IgD-negative memory B cell (primary cell): ENCODE data around the gene DNAAF5. TPM values are rescaled to one million over a fixed set of nuclear protein-coding genes. Genes with fewer than 3 reads are reported as not detected.
A peak's percentile ranks its signal among the peaks of the same experiment; 100 is the strongest.

Experiments
- H3K27ac Mint-ChIP-seq, 3 donors: one replicate each; pipeline ENCODE4 v1.8.0; 2020 to 2022; ENCODE audit warnings: mild to moderate bottlenecking in 3 of 3, mixed read lengths in 3 of 3, moderate library complexity in 1 of 3
- H3K27me3 Mint-ChIP-seq: one replicate; pipeline ENCODE4 v1.8.0; 2021; ENCODE audit warnings: mixed read lengths
- H3K36me3 Mint-ChIP-seq: one replicate; pipeline ENCODE4 v1.8.0; 2020; ENCODE audit warnings: mild to moderate bottlenecking, mixed read lengths
- H3K4me1 Mint-ChIP-seq, 3 donors: one replicate each; pipeline ENCODE4 v1.8.0; 2020 to 2022; ENCODE audit warnings: mixed read lengths in 3 of 3, mild to moderate bottlenecking in 1 of 3
- H3K4me3 Mint-ChIP-seq, 4 donors: one replicate each; pipeline ENCODE4 v1.8.0; 2020 to 2022; ENCODE audit warnings: mild to moderate bottlenecking in 4 of 4, mixed read lengths in 4 of 4, moderate library complexity in 3 of 4
- H3K9me3 Mint-ChIP-seq, 3 donors: one replicate each; pipeline ENCODE4 v1.8.0; 2020 to 2021; ENCODE audit warnings: mixed read lengths in 3 of 3, mild to moderate bottlenecking in 1 of 3
- polyA plus RNA-seq: library from polyadenylated mRNA; unstranded; fragments of 300-500 nt; fragmentation: Illumina TruSeq; gene quantifications from one replicate; pipeline ENCODE4 v1.2.3, GENCODE V29; 2021

The DNAAF5 gene
- polyA plus RNA-seq, 1 donor from 2014 or later: 2.7 TPM

- no peaks in the 10 kb centered on the region for H3K9me3 Mint-ChIP-seq
- H3K27ac Mint-ChIP-seq: no peak overlapping the region
- H3K36me3 Mint-ChIP-seq: no peaks in the 10 kb centered on the region
- H3K4me1 Mint-ChIP-seq: peaks cover 34 to 40% (median 38%) of the 10 kb centered on the region in 3 donors
- H3K27me3 Mint-ChIP-seq: no peaks in the 10 kb centered on the region
- H3K4me3 Mint-ChIP-seq: peak overlapping the region in 1 of 4 donors; percentile 52
Measured at GRCh38 chr7:833601-834258, 107.2 kb downstream of the DNAAF5 start.

- H3K27ac Mint-ChIP-seq: no peak overlapping the region
- H3K27me3 Mint-ChIP-seq: no peaks in the 10 kb centered on the region
- no peaks in the 10 kb centered on the region for H3K36me3 Mint-ChIP-seq
- H3K9me3 Mint-ChIP-seq: no peaks in the 10 kb centered on the region
- no peak overlapping the region for H3K4me3 Mint-ChIP-seq
- H3K4me1 Mint-ChIP-seq: peaks cover 31 to 38% (median 36%) of the 10 kb centered on the region in 3 donors
Measured at GRCh38 chr7:834277-834676, 107.8 kb downstream of the DNAAF5 start.

- peak overlapping the region in 2 of 4 donors; percentile 17 to 54 for H3K4me3 Mint-ChIP-seq
- no peaks in the 10 kb centered on the region for H3K27me3 Mint-ChIP-seq
- peak overlapping the region in 2 of 3 donors; percentile 23 to 47 for H3K27ac Mint-ChIP-seq
- peaks cover 2% of the 10 kb centered on the region for H3K36me3 Mint-ChIP-seq
- H3K4me1 Mint-ChIP-seq: peaks cover 31 to 36% (median 34%) of the 10 kb centered on the region in 3 donors
- no peaks in the 10 kb centered on the region for H3K9me3 Mint-ChIP-seq
Measured at GRCh38 chr7:835021-835420, 108.5 kb downstream of the DNAAF5 start.

- H3K36me3 Mint-ChIP-seq: peaks cover 2% of the 10 kb centered on the region
- H3K9me3 Mint-ChIP-seq: no peaks in the 10 kb centered on the region
- peaks cover 24 to 29% (median 27%) of the 10 kb centered on the region in 3 donors for H3K4me1 Mint-ChIP-seq
- peak overlapping the region; percentile 1 to 47 (median 23) for H3K27ac Mint-ChIP-seq
- no peaks in the 10 kb centered on the region for H3K27me3 Mint-ChIP-seq
- H3K4me3 Mint-ChIP-seq: peak overlapping the region in 3 of 4 donors; percentile 17 to 54 (median 38)
Measured at GRCh38 chr7:835485-836401, 109.2 kb downstream of the DNAAF5 start.

Other genes starting within 250 kb of the DNAAF5 start
- gene PDGFA, start 206.9 kb upstream of the DNAAF5 start, polyA plus RNA-seq: not detected
- 4.6 TPM for gene PRKAR1B, start 582 bp downstream of the DNAAF5 start, polyA plus RNA-seq
- 31.0 TPM for gene SUN1, start 105.8 kb downstream of the DNAAF5 start, polyA plus RNA-seq
- gene GET4, start 149.9 kb downstream of the DNAAF5 start, polyA plus RNA-seq: 31.2 TPM
- 6.4 TPM for gene ADAP1, start 228.0 kb downstream of the DNAAF5 start, polyA plus RNA-seq
- 26.7 TPM for gene COX19, start 248.8 kb downstream of the DNAAF5 start, polyA plus RNA-seq